ENCODE results near the gene EXOC2.

Gene EXOC2

GRCh38 chr6:692858-693722, at the start of gene EXOC2:
EXOC2 (minus strand) TSS chr6:693139; CDS start chr6:637818, 55,321 bp downstream.
- peaks cover 39% of the 10 kb centered on the region for H3K4me1 Mint-ChIP-seq (ENCODE audit: low read depth)
- H3K27me3 Mint-ChIP-seq = no peaks in the 10 kb centered on the region
- peak within 1 kb of the TSS; percentile 96 for H3K4me3 Mint-ChIP-seq
- peaks cover 9% of the 10 kb centered on the region for H3K36me3 Mint-ChIP-seq
- no peaks in the 10 kb centered on the region for H3K9me3 Mint-ChIP-seq (ENCODE audit: low read depth)
- peak within 1 kb of the TSS; percentile 89 for H3K27ac Mint-ChIP-seq

- Mint-ChIP-seq H3K4me1 (ENCODE audit: low read depth) (no peaks in the 10 kb centered on the region), H3K9me3 (ENCODE audit: low read depth) (no peaks in the 10 kb centered on the region), H3K36me3 (no peaks in the 10 kb centered on the region), H3K4me3 (no peak overlapping the region), H3K27me3 (peaks cover 2% of the 10 kb centered on the region), H3K27ac (no peak overlapping the region)
These were observed 48.7 kb upstream of the EXOC2 start for GRCh38 chr6:741410-742339.

GRCh38 chr6:736657-737446, 43.9 kb upstream of the EXOC2 start:
- Mint-ChIP-seq H3K9me3 (ENCODE audit: low read depth) (no peaks in the 10 kb centered on the region), H3K27me3 (peaks cover 2% of the 10 kb centered on the region), H3K27ac (no peak overlapping the region), H3K4me3 (no peak overlapping the region), H3K36me3 (no peaks in the 10 kb centered on the region), H3K4me1 (ENCODE audit: low read depth) (no peaks in the 10 kb centered on the region)

GRCh38 chr6:733431-734219, 40.7 kb upstream of the EXOC2 start:
- no peak overlapping the region for H3K4me3 Mint-ChIP-seq
- H3K27me3 Mint-ChIP-seq = peaks cover 2% of the 10 kb centered on the region
- no peaks in the 10 kb centered on the region for H3K36me3 Mint-ChIP-seq
- no peaks in the 10 kb centered on the region for H3K9me3 Mint-ChIP-seq (ENCODE audit: low read depth)
- no peak overlapping the region for H3K27ac Mint-ChIP-seq
- no peaks in the 10 kb centered on the region for H3K4me1 Mint-ChIP-seq (ENCODE audit: low read depth)

GRCh38 chr6:731924-732323, 39.0 kb upstream of the EXOC2 start:
- H3K27me3 Mint-ChIP-seq = peaks cover 1% of the 10 kb centered on the region
- no peak overlapping the region for H3K4me3 Mint-ChIP-seq
- no peaks in the 10 kb centered on the region for H3K4me1 Mint-ChIP-seq (ENCODE audit: low read depth)
- no peaks in the 10 kb centered on the region for H3K36me3 Mint-ChIP-seq
- H3K27ac Mint-ChIP-seq = no peak overlapping the region
- no peaks in the 10 kb centered on the region for H3K9me3 Mint-ChIP-seq (ENCODE audit: low read depth)

- no peaks in the 10 kb centered on the region for H3K9me3 Mint-ChIP-seq (ENCODE audit: low read depth)
- H3K4me3 Mint-ChIP-seq = no peak overlapping the region
- H3K36me3 Mint-ChIP-seq = no peaks in the 10 kb centered on the region
- H3K27me3 Mint-ChIP-seq = peaks cover 8% of the 10 kb centered on the region
- H3K4me1 Mint-ChIP-seq (ENCODE audit: low read depth) = no peaks in the 10 kb centered on the region
- no peak overlapping the region for H3K27ac Mint-ChIP-seq
These were observed 36.8 kb upstream of the EXOC2 start for GRCh38 chr6:729606-730320.

GRCh38 chr6:727856-728255, 34.9 kb upstream of the EXOC2 start:
- no peaks in the 10 kb centered on the region for H3K36me3 Mint-ChIP-seq
- H3K27me3 Mint-ChIP-seq = peaks cover 13% of the 10 kb centered on the region
- no peaks in the 10 kb centered on the region for H3K4me1 Mint-ChIP-seq (ENCODE audit: low read depth)
- H3K9me3 Mint-ChIP-seq (ENCODE audit: low read depth) = no peaks in the 10 kb centered on the region
- H3K27ac Mint-ChIP-seq = no peak overlapping the region
- no peak overlapping the region for H3K4me3 Mint-ChIP-seq

GRCh38 chr6:723540-723939, 30.6 kb upstream of the EXOC2 start:
- H3K4me1 Mint-ChIP-seq (ENCODE audit: low read depth) = peaks cover 3% of the 10 kb centered on the region
- no peak overlapping the region for H3K27ac Mint-ChIP-seq
- H3K4me3 Mint-ChIP-seq = no peak overlapping the region
- H3K27me3 Mint-ChIP-seq = peaks cover 14% of the 10 kb centered on the region
- H3K36me3 Mint-ChIP-seq = no peaks in the 10 kb centered on the region
- H3K9me3 Mint-ChIP-seq (ENCODE audit: low read depth) = no peaks in the 10 kb centered on the region

GRCh38 chr6:722608-723007, 29.7 kb upstream of the EXOC2 start:
- Mint-ChIP-seq H3K27ac (no peak overlapping the region), H3K27me3 (peaks cover 14% of the 10 kb centered on the region), H3K4me3 (no peak overlapping the region), H3K9me3 (ENCODE audit: low read depth) (no peaks in the 10 kb centered on the region), H3K36me3 (no peaks in the 10 kb centered on the region), H3K4me1 (ENCODE audit: low read depth) (peaks cover 3% of the 10 kb centered on the region)

- no peaks in the 10 kb centered on the region for H3K9me3 Mint-ChIP-seq (ENCODE audit: low read depth)
- H3K4me1 Mint-ChIP-seq (ENCODE audit: low read depth) = peaks cover 3% of the 10 kb centered on the region
- H3K27me3 Mint-ChIP-seq = peaks cover 12% of the 10 kb centered on the region
- no peak overlapping the region for H3K4me3 Mint-ChIP-seq
- no peaks in the 10 kb centered on the region for H3K36me3 Mint-ChIP-seq
- no peak overlapping the region for H3K27ac Mint-ChIP-seq
These were observed 29.2 kb upstream of the EXOC2 start for GRCh38 chr6:722077-722524.

- H3K27ac Mint-ChIP-seq = no peak overlapping the region
- peaks cover 5% of the 10 kb centered on the region for H3K27me3 Mint-ChIP-seq
- peaks cover 3% of the 10 kb centered on the region for H3K4me1 Mint-ChIP-seq (ENCODE audit: low read depth)
- no peaks in the 10 kb centered on the region for H3K9me3 Mint-ChIP-seq (ENCODE audit: low read depth)
- no peaks in the 10 kb centered on the region for H3K36me3 Mint-ChIP-seq
- no peak overlapping the region for H3K4me3 Mint-ChIP-seq
These were observed 25.4 kb upstream of the EXOC2 start for GRCh38 chr6:718345-718744.

- no peak overlapping the region for H3K27ac Mint-ChIP-seq
- H3K27me3 Mint-ChIP-seq = no peaks in the 10 kb centered on the region
- no peaks in the 10 kb centered on the region for H3K4me1 Mint-ChIP-seq (ENCODE audit: low read depth)
These were observed 24.2 kb upstream of the EXOC2 start for GRCh38 chr6:717135-717534.

GRCh38 chr6:715709-716491, 23.0 kb upstream of the EXOC2 start:
- no peaks in the 10 kb centered on the region for H3K27me3 Mint-ChIP-seq
- H3K27ac Mint-ChIP-seq = no peak overlapping the region
- H3K36me3 Mint-ChIP-seq = no peaks in the 10 kb centered on the region
- no peak overlapping the region for H3K4me3 Mint-ChIP-seq
- no peaks in the 10 kb centered on the region for H3K9me3 Mint-ChIP-seq (ENCODE audit: low read depth)
- peaks cover 10% of the 10 kb centered on the region for H3K4me1 Mint-ChIP-seq (ENCODE audit: low read depth)

More at GRCh38 chr6:717135-717534, 24.2 kb upstream of the EXOC2 start:
- Mint-ChIP-seq H3K9me3 (ENCODE audit: low read depth) (no peaks in the 10 kb centered on the region), H3K36me3 (no peaks in the 10 kb centered on the region), H3K4me3 (no peak overlapping the region)

All from activated naive CD8-positive, alpha-beta T cell (primary cell).